K562 (cell line): Measurements from ENCODE around the gene ZSCAN2. TPM values are rescaled to one million over a fixed set of nuclear protein-coding genes. Genes with fewer than 3 reads are reported as not detected.

Experiments
- ATAC-seq: fragments of 200-7000 bp; cut with Tn5 transposase; 3 replicates; pipeline ENCODE4 v1.9.1; 2020; ENCODE audit warnings: moderate library complexity
- BruUV-seq: library from RNA; stranded (reverse); fragments of 400-500 nt; replicated peaks from 2 replicates; lab custom pipeline; 2021; lab: Mats Ljungman, UMichigan
- CTCF ChIA-PET: fragments of 300-600 bp; formaldehyde crosslinking; extraction: SDS; loops from one replicate; lab custom pipeline; 2021; ENCODE audit warnings: low intra/inter-chr PET ratio; lab: Yijun Ruan, JAX
- POLR2A ChIA-PET: fragments of 300-600, 350-650 bp; sonication (Branson Sonifier 250); formaldehyde crosslinking; extraction: SDS; loops from one replicate; lab custom pipeline; 2021; ENCODE audit warnings: antibody characterized with exemption, inconsistent platforms; lab: Yijun Ruan, JAX
- DNase-seq, 4 experiments: peaks; one replicate each; pipeline versions ENCODE4 v3.0.0 to v3.0.0-alpha.2; 2011 to 2018; ENCODE audit warnings: low spot score in 3 of 4, mixed read lengths in 3 of 4; ENCODE audit errors: extremely low read depth in 1 of 4
- FAIRE-seq: peaks from 2 replicates; lab custom pipeline; 2011; peaks lifted over from hg19 to GRCh38; lab: Jason Lieb, UNC
- H2AFZ ChIP-seq: 2 replicates; pipeline ENCODE4 v1.6.0; 2011; ENCODE audit warnings: low read depth, low read length, control low read depth, inconsistent platforms
- H3K27ac ChIP-seq: fragments of 200-600 bp; 3 replicates; pipeline ENCODE4 v1.8.0; 2011; ENCODE audit warnings: low read depth, mild to moderate bottlenecking, control low read depth, inconsistent platforms, low read length, moderate library complexity, mixed read lengths; ENCODE audit errors: extremely low read depth
- H3K27me3 ChIP-seq, 2 experiments: fragments of 300-600 bp in 1 of 2; 2 replicates in 1 of 2; 3 replicates in 1 of 2; pipeline versions ENCODE4 v1.6.0 to v1.8.0; 2011; ENCODE audit warnings: inconsistent platforms in 2 of 2, low read length in 2 of 2, mild to moderate bottlenecking in 1 of 2, mixed read lengths in 1 of 2, moderate library complexity in 1 of 2; ENCODE audit not compliant: control insufficient read depth in 2 of 2, insufficient read depth in 2 of 2
- H3K36me3 ChIP-seq: fragments of 300-600 bp; 3 replicates; pipeline ENCODE4 v1.8.0; 2011; ENCODE audit warnings: mild to moderate bottlenecking, low read length, inconsistent platforms; ENCODE audit not compliant: control insufficient read depth, insufficient read depth
- H3K4me1 ChIP-seq, 2 experiments: fragments of 200-600 bp in 1 of 2; replicated peaks in 1 of 2; 2 replicates in 1 of 2; 3 replicates in 1 of 2; pipeline versions ENCODE4 v1.5.1 to v1.8.0; 2011; ENCODE audit warnings: inconsistent platforms in 2 of 2, low read length in 2 of 2, mild to moderate bottlenecking in 1 of 2, mixed read lengths in 1 of 2, moderate library complexity in 1 of 2; ENCODE audit not compliant: control insufficient read depth in 2 of 2, insufficient read depth in 2 of 2
- H3K4me2 ChIP-seq: 2 replicates; pipeline ENCODE4 v1.6.1; 2011; ENCODE audit warnings: low read length, control low read depth, inconsistent platforms, mixed read lengths; ENCODE audit not compliant: insufficient read depth
- H3K4me3 ChIP-seq: fragments of 200-600 bp; sonication (generic), shearing (Covaris generic); 2 replicates; pipeline ENCODE4 v1.5.1; 2016; ENCODE audit warnings: control low read depth, inconsistent platforms
- H3K79me2 ChIP-seq: fragments of 200-600 bp; 3 replicates; pipeline ENCODE4 v1.8.0; 2011; ENCODE audit warnings: low read length, inconsistent platforms; ENCODE audit not compliant: control insufficient read depth, insufficient read depth
- H3K9ac ChIP-seq, 2 experiments: 2 replicates each; pipeline versions ENCODE4 v1.6.0 to v1.6.1; 2011; ENCODE audit warnings: low read depth in 2 of 2, low read length in 2 of 2, control low read depth in 1 of 2, inconsistent platforms in 1 of 2, mild to moderate bottlenecking in 1 of 2, mixed read lengths in 1 of 2; ENCODE audit not compliant: insufficient read depth in 1 of 2
- H3K9me1 ChIP-seq: one replicate; pipeline ENCODE4 v1.6.0; 2011; ENCODE audit warnings: inconsistent platforms, mild to moderate bottlenecking, low read length, moderate library complexity; ENCODE audit not compliant: control insufficient read depth, insufficient read depth
- H3K9me3 ChIP-seq: replicated peaks from 2 replicates; pipeline ENCODE4 v1.5.1; 2011; ENCODE audit warnings: low read depth, low read length, inconsistent platforms; ENCODE audit not compliant: control insufficient read depth, insufficient read depth
- H4K20me1 ChIP-seq: replicated peaks from 2 replicates; pipeline ENCODE4 v1.6.1; 2011; ENCODE audit warnings: low read length, inconsistent platforms, mixed read lengths; ENCODE audit not compliant: control insufficient read depth, insufficient read depth
- DNMT1 ChIP-seq: fragments of 450-650 bp; IDR thresholded peaks from 2 replicates; pipeline ENCODE4 v1.6.1; 2016; ENCODE audit warnings: antibody characterized with exemption, mild to moderate bottlenecking
- GABPB2 ChIP-seq: fragments of 250-450 bp; sonication (Bioruptor Pico); conservative IDR thresholded peaks from 2 replicates; pipeline ENCODE4 v1.5.1; 2021; ENCODE audit warnings: mild to moderate bottlenecking
- HDAC1 ChIP-seq, 2 experiments: fragments of 450-650 bp; IDR thresholded peaks; 2 replicates each; pipeline ENCODE4 v1.6.1; 2016 to 2017; ENCODE audit warnings: inconsistent platforms in 1 of 2, mild to moderate bottlenecking in 1 of 2, moderate library complexity in 1 of 2
- MCM5 ChIP-seq: fragments of 450-650 bp; IDR thresholded peaks from 2 replicates; pipeline ENCODE4 v1.6.1; 2016; ENCODE audit warnings: low read depth
- WGBS: fragments of 100-300 bp; shearing (Covaris generic); methylation state at CpG from one replicate; pipeline ENCODE4 v1.1.6; 2016; ENCODE audit warnings: low coverage, mixed read lengths; ENCODE audit not compliant: insufficient coverage; ENCODE audit errors: missing lambda C conversion rate; 5-methylcytosine and 5-hydroxymethylcytosine counted together
- in situ Hi-C: fragments of 300-500 bp; cut with MboI; formaldehyde crosslinking; loops from 4 replicates; pipeline ENCODE4 v1.15.0; 2018; ENCODE audit warnings: inconsistent platforms, mixed read lengths
- intact Hi-C: fragments of 100-400 bp; cut with micrococcal nuclease; formaldehyde crosslinking; loops from 2 replicates; pipeline ENCODE4 v1.14.2; 2022
- polyA plus RNA-seq, 8 experiments: library from polyadenylated mRNA; depleted of rRNA in 4 of 8; stranded (reverse) in 5 of 8; unstranded in 3 of 8; fragments of >200 nt; fragmentation: Nextera tagmentation in 2 of 8; fragmentation: Illumina TruSeq in 1 of 8; extraction: Ambion mirVana in 2 of 8; extraction: Trizol in 1 of 8; gene quantifications; 2 replicates each; pipeline versions ENCODE4 v1.2.1 to v1.2.3, GENCODE V29; 2011 to 2014; ENCODE audit warnings: inconsistent platforms in 1 of 8, missing spikeins in 1 of 8
- total RNA-seq, 7 experiments: library from RNA; depleted of rRNA in 6 of 7; stranded (reverse); fragments of >200 nt in 6 of 7; fragmentation: Illumina TruSeq in 2 of 7; extraction: Trizol in 2 of 7; gene quantifications; 2 replicates each; pipeline versions ENCODE4 v1.2.1 to v1.2.3, GENCODE V29; 2011 to 2021; ENCODE audit warnings: low replicate concordance in 1 of 7

The ZSCAN2 gene
- total and polyA plus RNA-seq, 9 of the 15 experiments (the other 6 are each of a cell fraction or from before 2014, with no cell fraction given): 1.7 to 14.2 (median 6.6) TPM

DNA sequence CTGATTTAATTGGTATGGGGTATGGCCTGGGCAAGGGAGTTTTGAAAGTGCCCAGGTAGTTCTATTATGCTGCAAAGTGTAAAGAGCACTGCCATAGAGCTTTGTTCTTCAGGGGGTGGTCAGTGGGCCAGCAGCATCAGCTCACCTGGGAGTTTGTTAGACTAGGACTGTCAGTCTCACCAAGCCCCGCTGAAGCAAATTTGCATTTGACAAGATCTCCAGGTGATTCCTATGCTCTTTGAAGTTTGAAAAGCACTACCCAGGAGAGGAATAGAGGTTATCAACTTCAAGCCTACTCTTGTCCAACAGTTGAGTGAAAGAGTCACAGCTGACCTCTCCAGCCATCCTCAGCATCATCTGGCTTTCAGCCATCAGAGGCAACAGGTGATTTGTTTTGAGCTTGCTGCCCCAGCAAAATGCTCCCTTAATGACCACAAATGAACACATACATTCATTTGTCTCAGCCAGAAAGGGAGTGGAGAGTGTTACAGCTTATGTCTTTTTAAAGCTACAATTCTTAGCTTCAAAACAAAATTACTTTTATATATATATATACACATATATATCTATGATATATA, 8.0 kb downstream of the ZSCAN2 start:
- no peak for TF ChIP-seq DNMT1
- TF ChIP-seq MCM5: no peak
- TF ChIP-seq GABPB2 (CRISPR knock-in tag): no peak
- no peak for TF ChIP-seq HDAC1 (IDR thresholded peaks at IDR 0.05)
- TF ChIP-seq, all 486 proteins: peak for 0
- in situ Hi-C loops: no loop called here
- Histone ChIP-seq H3K36me3 (peaks cover 14% of the 10 kb centered on the region; the same call in 1 of the 3 replicates), H2AFZ (no peak overlapping the region), H4K20me1 (no peaks in the 10 kb centered on the region), H3K27me3 (no peaks in the 10 kb centered on the region), H3K9me3 (no peaks in the 10 kb centered on the region), H3K27ac (no peak overlapping the region), H3K79me2 (no peaks in the 10 kb centered on the region), H3K4me1 (peaks cover 5 to 12% of the 10 kb centered on the region in 2 experiments; a peak in 4 of 5 replicates), H3K4me3 (no peak overlapping the region), H3K9ac (no peak overlapping the region), H3K4me2 (no peak overlapping the region), H3K9me1 (no peaks in the 10 kb centered on the region)
- FAIRE-seq (no peak), ATAC-seq (no peak), DNase-seq (no peak)
- ChIA-PET POLR2A (interaction anchor here (0.6 to 1.6 kb wide), 4 partner anchors 13 to 329 kb away, joined by 3 to 6 read pairs (median 3); no protein-coding TSS in a partner anchor), CTCF (no interaction called here)
- 57% methylated on average over 1 of the region's 1 CpG for WGBS
- intact Hi-C loops: no loop called here
- BruUV-seq: no TSS peak
